ENCODE results near the gene PLEKHH1. TPM values are rescaled to one million over a fixed set of nuclear protein-coding genes. Genes with fewer than 3 reads are reported as not detected.

Gene PLEKHH1
- total and polyA plus RNA-seq, 4 donors, result 0.46 to 2.4 (median 0.89) TPM

GRCh38 chr14:67524634-67524963 is 8.5 kb upstream of the PLEKHH1 start:
- Histone ChIP-seq H3K9ac (ENCODE audit: low read depth in 1 of 2, low read length in 2 of 2) (no peak overlapping the region), H3K27me3 (ENCODE audit: control insufficient read depth in 4 of 4, insufficient read depth in 4 of 4, low read length in 3 of 4) (no peaks in the 10 kb centered on the region), H3K36me3 (ENCODE audit: control insufficient read depth in 4 of 4, insufficient read depth in 3 of 4, low read depth in 1 of 4, low read length in 3 of 4) (no peaks in the 10 kb centered on the region), H3K4me3 (ENCODE audit: low read depth in 1 of 3, low read length in 3 of 3) (no peak overlapping the region), H3K4me1 (ENCODE audit: control insufficient read depth in 4 of 4, insufficient read depth in 4 of 4, low read length in 3 of 4) (peaks cover 0 to 4% (median 0%) of the 10 kb centered on the region in 4 donors), H3K9me3 (ENCODE audit: control insufficient read depth in 4 of 4, low read length in 3 of 4) (no peaks in the 10 kb centered on the region), H3K27ac (ENCODE audit: low read depth in 1 of 2, low read length in 2 of 2) (no peak overlapping the region)
- WGBS, result 63% methylated on average over 3 of the region's 3 CpGs
- TF ChIP-seq TAF1 (conservative IDR thresholded peaks at IDR 0.05), result no peak
- no peak for TF ChIP-seq SP1 (IDR thresholded peaks at IDR 0.05)
- no peak for TF ChIP-seq RAD21 (IDR thresholded peaks at IDR 0.05)
- TF ChIP-seq EGR1 (IDR thresholded peaks at IDR 0.05; ENCODE audit: low read depth in 2 of 2), result no peak
- no peak for TF ChIP-seq HNF4G (IDR thresholded peaks at IDR 0.05)
- no peak for TF ChIP-seq JUND (IDR thresholded peaks at IDR 0.05)
- no peak for TF ChIP-seq MAX (IDR thresholded peaks at IDR 0.05)
- TF ChIP-seq CTCF (IDR thresholded peaks at IDR 0.05; ENCODE audit: low read depth, low read length, missing input control), result no peak
- no peak for TF ChIP-seq ATF3 (IDR thresholded peaks at IDR 0.05)
- no peak for TF ChIP-seq RXRA (IDR thresholded peaks at IDR 0.05)
- TF ChIP-seq HNF4A (conservative IDR thresholded peaks at IDR 0.05), result no peak
- DNase-seq (ENCODE audit: low spot score), result no peak

- TF ChIP-seq CTCF (IDR thresholded peaks at IDR 0.05; ENCODE audit: low read depth, low read length, missing input control) (no peak), JUND (IDR thresholded peaks at IDR 0.05) (no peak), EGR1 (IDR thresholded peaks at IDR 0.05; ENCODE audit: low read depth in 2 of 2) (no peak), GABPA (IDR thresholded peaks at IDR 0.05 in 1 of 2, conservative IDR thresholded peaks at IDR 0.05 in 1 of 2) (no peak), ZBTB33 (IDR thresholded peaks at IDR 0.05) (no peak), NR2F2 (IDR thresholded peaks at IDR 0.05) (no peak), FOXA2 (IDR thresholded peaks at IDR 0.05) (no peak), SP1 (IDR thresholded peaks at IDR 0.05) (no peak), REST (IDR thresholded peaks at IDR 0.05) (no peak), TAF1 (conservative IDR thresholded peaks at IDR 0.05) (no peak), HNF4A (conservative IDR thresholded peaks at IDR 0.05) (no peak)
- WGBS, result 78% methylated on average over 4 of the region's 4 CpGs
- Histone ChIP-seq H3K9me3 (ENCODE audit: control insufficient read depth in 4 of 4, low read length in 3 of 4) (no peaks in the 10 kb centered on the region), H3K4me3 (ENCODE audit: low read depth in 1 of 3, low read length in 3 of 3) (no peak overlapping the region), H3K4me1 (ENCODE audit: control insufficient read depth in 4 of 4, insufficient read depth in 4 of 4, low read length in 3 of 4) (peaks cover 0 to 4% (median 0%) of the 10 kb centered on the region in 4 donors), H3K27me3 (ENCODE audit: control insufficient read depth in 4 of 4, insufficient read depth in 4 of 4, low read length in 3 of 4) (no peaks in the 10 kb centered on the region), H3K9ac (ENCODE audit: low read depth in 1 of 2, low read length in 2 of 2) (no peak overlapping the region), H3K27ac (ENCODE audit: low read depth in 1 of 2, low read length in 2 of 2) (no peak overlapping the region), H3K36me3 (ENCODE audit: control insufficient read depth in 4 of 4, insufficient read depth in 3 of 4, low read depth in 1 of 4, low read length in 3 of 4) (no peaks in the 10 kb centered on the region)
- DNase-seq (ENCODE audit: low spot score), result no peak
Measured at GRCh38 chr14:67525389-67525788, 7.7 kb upstream of the PLEKHH1 start.

Measured in liver (tissue), 9 donors.